Hepatocyte (in vitro differentiated cells): Measurements from ENCODE around the gene DHRS9. TPM values are rescaled to one million over a fixed set of nuclear protein-coding genes. Genes with fewer than 3 reads are reported as not detected.

Experiments
- DNase-seq: peaks from one replicate; pipeline ENCODE4 v3.0.0-alpha.2; 2016; ENCODE audit warnings: low spot score
- H2AFZ ChIP-seq: fragments of 200-600 bp; sonication (generic); 2 replicates; pipeline ENCODE4 v1.6.0; 2016; ENCODE audit warnings: antibody characterized with exemption, mild to moderate bottlenecking
- H3K27ac ChIP-seq: fragments of 200-600 bp; sonication (generic); 2 replicates; pipeline ENCODE4 v1.5.1; 2016; ENCODE audit warnings: mild to moderate bottlenecking
- H3K27me3 ChIP-seq: fragments of 200-600 bp; sonication (generic); 2 replicates; pipeline ENCODE4 v1.6.1; 2016
- H3K36me3 ChIP-seq: fragments of 200-600 bp; sonication (generic); replicated peaks from 2 replicates; pipeline ENCODE4 v1.5.1; 2016; ENCODE audit warnings: low read depth; ENCODE audit not compliant: insufficient read depth
- H3K4me1 ChIP-seq: fragments of 200-600 bp; sonication (generic); 2 replicates; pipeline ENCODE4 v1.5.1; 2016; ENCODE audit warnings: mild to moderate bottlenecking, moderate library complexity; ENCODE audit not compliant: insufficient read depth
- H3K4me2 ChIP-seq: fragments of 200-600 bp; sonication (generic); 2 replicates; pipeline ENCODE4 v1.6.0; 2016
- H3K4me3 ChIP-seq: fragments of 200-600 bp; sonication (generic); 2 replicates; pipeline ENCODE4 v1.5.1; 2016; ENCODE audit warnings: mild to moderate bottlenecking
- H3K79me2 ChIP-seq: fragments of 200-600 bp; sonication (generic); 2 replicates; pipeline ENCODE4 v1.6.0; 2017; ENCODE audit warnings: mild to moderate bottlenecking
- H3K9me2 ChIP-seq: fragments of 200-600 bp; sonication (generic); replicated peaks from 2 replicates; pipeline ENCODE4 v1.6.0; 2017; ENCODE audit warnings: mild to moderate bottlenecking; ENCODE audit not compliant: insufficient read depth
- H3K9me3 ChIP-seq: fragments of 200-600 bp; sonication (generic); 2 replicates; pipeline ENCODE4 v1.5.1; 2016; ENCODE audit warnings: low read depth, mild to moderate bottlenecking
- H4K20me1 ChIP-seq: fragments of 200-600 bp; sonication (generic); 2 replicates; pipeline ENCODE4 v1.6.0; 2016; ENCODE audit warnings: mild to moderate bottlenecking; ENCODE audit not compliant: insufficient read depth, poor library complexity, severe bottlenecking
- EZH2 ChIP-seq: fragments of 200-600 bp; sonication (generic); IDR thresholded peaks from 2 replicates; pipeline ENCODE4 v1.6.1; 2016; ENCODE audit warnings: antibody characterized with exemption, mild to moderate bottlenecking, borderline replicate concordance
- EZH2phosphoT487 ChIP-seq: fragments of 200-600 bp; sonication (generic); IDR thresholded peaks from one replicate; pipeline ENCODE4 v1.6.1; 2018; ENCODE audit warnings: antibody characterized with exemption, mild to moderate bottlenecking, low read depth, moderate library complexity; ENCODE audit not compliant: unreplicated experiment, severe bottlenecking
- WGBS: methylation state at CpG from one replicate; pipeline ENCODE4 v1.1.6; 2016; ENCODE audit warnings: low lambda C conversion rate; ENCODE audit errors: missing lambda C conversion rate; 5-methylcytosine and 5-hydroxymethylcytosine counted together
- polyA plus RNA-seq: library from polyadenylated mRNA; unstranded; fragments of >200 nt; fragmentation: Nextera tagmentation; extraction: Ambion mirVana; gene quantifications from 2 replicates; pipeline ENCODE4 v1.2.1, GENCODE V29; 2016
- total RNA-seq: library from RNA; depleted of rRNA; stranded (reverse); fragments of >200 nt; gene quantifications from 2 replicates; pipeline ENCODE4 v1.2.3, GENCODE V29; 2014
- TF ChIP-seq, protein P1 (sequence below): fragments of 200-600 bp; sonication (generic); IDR thresholded peaks from 2 replicates; pipeline ENCODE4 v1.5.1; 2016; ENCODE audit warnings: antibody characterized with exemption, mild to moderate bottlenecking; ENCODE audit not compliant: poor library complexity

Gene DHRS9
- total and polyA plus RNA-seq, 2 experiments from 2014 or later = 1.1 to 2.2 TPM

DNA sequence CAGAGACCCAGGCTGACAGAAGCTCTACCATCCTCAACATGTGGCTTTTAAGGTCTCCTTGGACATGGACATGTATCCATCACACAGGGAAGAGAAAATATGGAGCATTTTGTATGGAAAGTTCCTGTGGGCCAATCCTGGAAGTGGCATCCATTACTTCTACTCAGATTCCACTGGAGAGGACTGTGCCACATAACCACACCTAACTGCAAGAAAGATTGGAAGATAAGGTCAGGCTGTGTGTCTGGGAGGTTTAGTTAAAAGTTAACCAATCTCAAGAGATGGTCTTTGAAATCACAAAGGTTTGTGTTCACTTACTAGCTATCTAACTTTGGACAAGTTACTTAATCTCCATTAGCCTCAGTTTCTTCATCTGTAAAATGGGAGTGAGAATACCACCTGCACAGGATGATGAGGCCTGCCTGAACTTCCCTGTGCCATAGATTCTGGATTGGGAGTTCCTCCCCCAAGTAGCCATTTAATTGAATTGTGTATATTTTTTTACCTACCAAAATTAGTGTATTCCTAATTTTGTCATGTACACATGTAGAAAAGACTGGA, 34.3 kb upstream of the DHRS9 start:
- Histone ChIP-seq H3K27me3 (no peaks in the 10 kb centered on the region), H2AFZ (no peak overlapping the region), H3K4me2 (no peak overlapping the region), H3K27ac (peak overlapping the region; percentile 48), H3K4me1 (no peaks in the 10 kb centered on the region), H3K9me3 (no peaks in the 10 kb centered on the region), H3K9me2 (no peaks in the 10 kb centered on the region), H3K4me3 (no peak overlapping the region), H4K20me1 (no peaks in the 10 kb centered on the region), H3K79me2 (no peaks in the 10 kb centered on the region), H3K36me3 (no peaks in the 10 kb centered on the region)
- TF ChIP-seq, protein P1, sequence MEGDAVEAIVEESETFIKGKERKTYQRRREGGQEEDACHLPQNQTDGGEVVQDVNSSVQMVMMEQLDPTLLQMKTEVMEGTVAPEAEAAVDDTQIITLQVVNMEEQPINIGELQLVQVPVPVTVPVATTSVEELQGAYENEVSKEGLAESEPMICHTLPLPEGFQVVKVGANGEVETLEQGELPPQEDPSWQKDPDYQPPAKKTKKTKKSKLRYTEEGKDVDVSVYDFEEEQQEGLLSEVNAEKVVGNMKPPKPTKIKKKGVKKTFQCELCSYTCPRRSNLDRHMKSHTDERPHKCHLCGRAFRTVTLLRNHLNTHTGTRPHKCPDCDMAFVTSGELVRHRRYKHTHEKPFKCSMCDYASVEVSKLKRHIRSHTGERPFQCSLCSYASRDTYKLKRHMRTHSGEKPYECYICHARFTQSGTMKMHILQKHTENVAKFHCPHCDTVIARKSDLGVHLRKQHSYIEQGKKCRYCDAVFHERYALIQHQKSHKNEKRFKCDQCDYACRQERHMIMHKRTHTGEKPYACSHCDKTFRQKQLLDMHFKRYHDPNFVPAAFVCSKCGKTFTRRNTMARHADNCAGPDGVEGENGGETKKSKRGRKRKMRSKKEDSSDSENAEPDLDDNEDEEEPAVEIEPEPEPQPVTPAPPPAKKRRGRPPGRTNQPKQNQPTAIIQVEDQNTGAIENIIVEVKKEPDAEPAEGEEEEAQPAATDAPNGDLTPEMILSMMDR = no peak
- TF ChIP-seq EZH2phosphoT487 = no peak
- no peak for TF ChIP-seq EZH2
- DNase-seq = no peak

DNA sequence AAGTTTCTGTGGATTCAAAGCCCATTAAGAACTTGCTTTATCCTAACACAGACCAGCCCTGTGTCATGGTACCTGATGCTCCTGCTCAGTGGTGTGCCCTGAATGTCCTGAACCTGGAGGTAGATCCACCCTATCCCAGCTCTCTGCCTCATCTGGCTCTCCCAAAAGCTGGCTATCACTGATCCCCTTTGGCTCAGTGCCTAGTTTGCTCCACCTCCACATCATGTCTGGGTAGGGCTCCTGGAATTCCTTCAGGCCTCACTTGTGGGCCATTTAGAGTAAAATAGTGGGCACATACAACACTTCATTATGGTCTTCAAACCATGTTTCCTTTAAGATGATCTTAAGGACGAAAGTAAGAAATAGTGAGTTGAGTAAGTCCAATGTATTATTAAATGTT, 33.5 kb upstream of the DHRS9 start:
- Histone ChIP-seq H3K27ac (no peak overlapping the region), H3K9me3 (no peaks in the 10 kb centered on the region), H3K9me2 (no peaks in the 10 kb centered on the region), H3K4me3 (no peak overlapping the region), H2AFZ (no peak overlapping the region), H3K4me2 (no peak overlapping the region), H3K27me3 (no peaks in the 10 kb centered on the region), H3K4me1 (no peaks in the 10 kb centered on the region), H3K36me3 (no peaks in the 10 kb centered on the region), H3K79me2 (no peaks in the 10 kb centered on the region), H4K20me1 (no peaks in the 10 kb centered on the region)
- DNase-seq = no peak
- TF ChIP-seq, protein P1 = no peak
- TF ChIP-seq EZH2phosphoT487 (no peak), EZH2 (no peak)
- 90% methylated on average over 1 of the region's 1 CpG for WGBS

DNA sequence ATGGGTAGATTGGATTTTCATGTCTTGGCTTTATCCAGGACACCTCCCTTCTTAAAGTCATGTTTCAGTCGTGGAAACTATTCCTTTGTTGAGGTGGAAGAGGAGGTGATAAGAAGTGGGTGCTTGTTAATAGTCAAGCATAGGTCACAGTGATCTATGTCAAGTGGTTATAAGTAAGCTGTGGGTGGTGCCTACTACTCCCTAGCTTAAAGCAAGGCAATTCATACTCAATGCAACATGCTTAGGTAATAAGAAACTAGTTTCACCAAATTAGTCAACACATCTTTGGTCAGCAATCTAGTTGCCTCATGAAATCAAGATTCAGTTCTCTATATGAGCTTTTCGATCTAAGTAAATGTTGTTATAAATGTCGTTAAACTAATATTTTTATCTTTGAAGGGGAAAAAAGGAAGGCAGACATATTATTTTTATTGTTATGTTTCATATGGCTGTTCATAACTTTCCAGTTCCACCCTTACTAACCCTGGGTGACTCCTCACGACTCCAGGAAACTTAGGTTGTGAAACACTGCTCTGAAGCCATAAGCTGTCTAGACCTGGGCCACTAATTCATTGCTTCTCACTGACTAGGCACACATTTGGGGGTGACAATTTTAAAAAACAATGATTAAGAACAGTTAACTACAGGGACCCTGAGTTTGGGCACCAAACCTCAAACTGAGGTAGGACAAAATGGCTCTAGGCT, 32.5 kb upstream of the DHRS9 start:
- Histone ChIP-seq H3K27me3 (no peaks in the 10 kb centered on the region), H3K9me3 (no peaks in the 10 kb centered on the region), H3K27ac (no peak overlapping the region), H3K4me2 (no peak overlapping the region), H3K4me1 (no peaks in the 10 kb centered on the region), H3K9me2 (no peaks in the 10 kb centered on the region), H3K79me2 (no peaks in the 10 kb centered on the region), H4K20me1 (no peaks in the 10 kb centered on the region), H3K36me3 (no peaks in the 10 kb centered on the region), H3K4me3 (no peak overlapping the region), H2AFZ (no peak overlapping the region)
- TF ChIP-seq EZH2phosphoT487 (no peak), EZH2 (no peak)
- TF ChIP-seq, protein P1 = no peak
- WGBS = 74% methylated on average over 4 of the region's 4 CpGs
- DNase-seq = no peak
